GM18520 (cell line): ENCODE measurements around the gene SIGLEC1.

Experiments used
- ATAC-seq: cut with Tn5 transposase; IDR thresholded peaks from one replicate; pipeline ENCODE4 v1.9.1; 2021; ENCODE audit not compliant: unreplicated experiment

SIGLEC1 gene

GRCh38 chr20:3744806-3745685 is 32.6 kb upstream of the SIGLEC1 start:
- ATAC-seq: no peak

DNA sequence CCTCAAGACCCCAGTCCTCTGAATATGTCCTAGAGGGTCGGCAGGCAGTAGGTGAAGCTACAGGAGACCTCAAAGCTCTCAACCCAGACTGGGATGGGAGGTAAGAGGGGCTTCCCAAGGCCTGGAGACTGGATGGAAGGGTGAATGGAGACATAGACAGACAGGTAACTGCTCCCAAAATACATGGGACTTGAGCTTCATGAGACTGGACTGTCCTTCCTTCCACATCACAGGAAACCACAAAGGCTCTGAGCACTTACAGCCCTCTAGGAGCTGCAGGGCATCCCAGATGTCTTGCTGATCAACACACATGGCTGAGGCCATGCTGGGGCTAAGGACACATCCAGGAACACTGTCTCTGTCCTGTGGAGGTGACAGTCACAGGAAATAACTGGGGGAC is 31.6 kb upstream of the SIGLEC1 start:
- ATAC-seq: no peak

DNA sequence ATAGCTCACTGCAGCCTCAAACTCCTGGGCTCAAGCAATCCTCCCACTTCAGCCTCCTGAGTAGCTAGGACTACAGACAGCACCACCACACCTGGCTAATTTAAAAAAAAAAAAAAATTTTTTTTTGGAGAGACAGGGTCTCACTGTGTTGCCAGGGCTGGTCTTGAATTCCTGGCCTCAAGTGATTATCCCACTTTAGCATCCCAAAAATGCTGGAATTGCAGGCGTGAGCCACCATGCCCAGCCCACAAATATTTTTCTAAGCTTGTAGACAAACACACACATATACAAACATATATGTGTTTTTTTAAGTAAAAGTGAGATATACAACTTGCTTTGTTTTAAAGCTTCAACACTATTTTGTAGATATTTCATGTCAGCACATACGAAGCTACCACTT is 30.9 kb upstream of the SIGLEC1 start:
- no peak for ATAC-seq

- ATAC-seq: no peak
These were observed 29.5 kb upstream of the SIGLEC1 start for GRCh38 chr20:3741836-3742458.

- no peak for ATAC-seq
These were observed 28.4 kb upstream of the SIGLEC1 start for GRCh38 chr20:3740615-3741301.

GRCh38 chr20:3739926-3740451 is 27.6 kb upstream of the SIGLEC1 start:
- no peak for ATAC-seq

- no peak for ATAC-seq
These were observed 26.9 kb upstream of the SIGLEC1 start for GRCh38 chr20:3739054-3739925.

DNA sequence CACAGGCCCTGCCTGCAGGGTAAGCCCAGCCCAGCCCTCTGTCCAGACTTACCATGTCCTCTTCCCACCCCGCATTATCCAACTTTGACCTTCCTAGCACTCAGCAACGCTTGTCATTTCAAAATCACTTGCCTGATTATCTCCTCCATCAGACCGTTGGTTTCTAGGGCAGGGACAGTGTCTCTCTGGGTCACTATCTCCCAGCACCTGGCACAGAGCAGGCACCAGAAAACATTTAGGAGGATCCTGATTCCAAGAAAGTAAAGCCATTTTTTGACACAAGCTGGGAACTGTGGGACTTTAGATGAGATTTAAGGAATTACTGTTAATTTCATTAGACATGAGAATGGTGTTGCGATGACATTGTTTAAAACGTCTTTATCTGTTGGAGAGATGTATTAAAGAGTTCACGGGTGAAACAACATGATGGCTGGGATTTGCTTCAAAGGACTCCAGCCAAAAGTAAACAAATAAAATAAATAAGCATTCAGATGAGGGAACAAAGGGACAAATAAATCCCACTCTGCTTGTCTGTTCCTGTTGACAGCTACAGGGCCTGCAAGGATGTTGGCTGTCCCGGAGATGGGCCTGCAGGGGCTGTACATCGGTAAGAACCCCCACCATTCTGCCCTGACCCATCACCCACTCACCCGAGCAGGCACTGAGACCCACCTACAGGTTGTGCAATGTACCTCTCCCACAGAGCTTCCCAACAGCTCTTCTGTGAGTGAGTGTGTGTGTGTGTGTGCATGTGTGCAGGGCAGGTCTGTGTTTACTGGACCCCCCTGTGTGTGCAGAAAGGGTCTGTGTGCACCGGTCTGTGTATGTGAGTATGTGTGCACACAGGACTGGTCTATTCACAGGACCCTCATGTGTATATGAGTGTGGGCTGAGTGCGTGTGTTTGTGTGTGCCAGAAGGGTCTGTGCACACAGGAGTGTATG is 26.0 kb upstream of the SIGLEC1 start:
- ATAC-seq: no peak

GRCh38 chr20:3735768-3736167 is 23.4 kb upstream of the SIGLEC1 start:
- no peak for ATAC-seq

DNA sequence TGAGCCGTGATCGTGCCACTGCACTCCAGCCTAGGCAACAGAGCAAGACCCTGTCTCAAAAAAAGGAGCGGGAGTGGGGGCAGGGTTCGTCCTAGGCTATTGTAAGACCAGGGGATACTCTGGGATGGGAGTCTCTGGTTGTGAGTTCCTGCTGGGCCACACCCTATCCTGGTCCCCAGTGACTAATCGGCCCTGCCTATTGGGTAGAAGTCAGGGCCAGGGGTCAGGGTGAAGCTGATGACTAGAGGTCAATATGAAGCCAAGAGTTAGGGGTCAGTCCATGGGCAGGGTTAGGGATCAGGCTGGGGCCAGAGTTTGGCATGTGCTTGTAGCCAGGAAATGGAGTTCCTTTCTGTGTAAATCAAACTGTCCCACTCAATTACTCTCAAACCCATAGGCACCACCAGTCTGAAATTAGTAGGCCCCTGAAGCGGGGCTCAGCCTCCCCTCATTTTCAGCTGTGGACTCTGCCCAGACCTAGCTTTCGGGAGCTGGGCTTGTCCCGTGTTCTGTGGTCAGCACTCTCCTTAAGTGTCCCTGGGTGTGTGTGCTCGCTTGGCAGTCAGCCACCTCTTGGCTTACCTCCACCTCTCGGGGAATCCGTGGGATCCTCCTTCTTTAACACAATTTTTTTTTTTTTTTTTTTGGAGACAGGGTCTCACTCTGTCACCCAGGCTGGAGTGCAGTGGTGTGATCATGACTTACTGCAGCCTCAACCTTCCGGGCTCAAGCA is 21.9 kb upstream of the SIGLEC1 start:
- ATAC-seq: no peak

DNA sequence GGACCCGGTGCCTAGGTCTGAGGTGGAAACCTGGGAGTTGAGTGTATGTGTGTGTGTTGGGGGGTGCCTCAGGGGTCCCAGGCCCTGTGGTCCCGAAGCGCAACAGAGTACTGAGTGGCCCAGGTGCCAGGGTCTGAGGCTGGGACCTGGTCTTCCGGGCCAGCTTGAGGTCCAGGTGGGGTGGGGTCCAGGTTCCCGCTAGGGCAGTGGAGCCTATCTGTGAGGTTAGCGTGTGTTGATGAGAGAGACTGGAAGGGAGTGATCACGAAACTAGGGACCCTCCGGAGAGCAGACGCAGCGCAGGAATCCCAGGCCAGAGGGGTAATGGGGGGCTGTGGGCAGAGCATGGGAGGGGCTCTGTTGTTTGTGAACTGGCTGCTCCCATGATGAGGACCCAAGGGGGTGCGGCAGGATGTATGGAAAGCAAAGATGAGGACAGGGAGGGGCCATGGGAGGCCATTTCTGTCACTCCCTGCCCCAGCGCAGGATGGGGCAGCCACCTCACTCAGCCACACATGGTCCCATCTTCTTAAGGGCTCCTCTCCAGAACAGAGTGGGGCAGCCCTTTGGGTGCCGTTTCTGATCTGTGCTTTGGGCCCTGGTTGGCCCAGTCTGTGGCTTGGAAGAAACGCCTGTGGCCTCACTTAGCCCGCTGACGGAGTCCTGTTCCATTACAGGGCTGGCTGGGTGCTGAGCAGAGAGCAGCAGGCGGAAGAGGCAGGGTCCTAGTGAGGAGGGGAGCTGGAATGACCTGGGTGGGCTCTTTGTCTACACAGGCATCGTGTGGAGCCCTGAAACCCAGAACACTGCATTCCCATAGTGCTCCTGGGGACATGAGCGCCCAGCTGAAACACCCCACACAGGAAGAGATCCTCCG is 21.0 kb upstream of the SIGLEC1 start:
- no peak for ATAC-seq

- ATAC-seq: no peak
These were observed 20.1 kb upstream of the SIGLEC1 start, which contains the start of gene HSPA12B for GRCh38 chr20:3732327-3733118. TSS of gene HSPA12B (plus strand) at chr20:3732685. CDS start at chr20:3738675, 5,990 bp downstream.

- no peak for ATAC-seq
These were observed 19.5 kb upstream of the SIGLEC1 start for GRCh38 chr20:3731944-3732326.

DNA sequence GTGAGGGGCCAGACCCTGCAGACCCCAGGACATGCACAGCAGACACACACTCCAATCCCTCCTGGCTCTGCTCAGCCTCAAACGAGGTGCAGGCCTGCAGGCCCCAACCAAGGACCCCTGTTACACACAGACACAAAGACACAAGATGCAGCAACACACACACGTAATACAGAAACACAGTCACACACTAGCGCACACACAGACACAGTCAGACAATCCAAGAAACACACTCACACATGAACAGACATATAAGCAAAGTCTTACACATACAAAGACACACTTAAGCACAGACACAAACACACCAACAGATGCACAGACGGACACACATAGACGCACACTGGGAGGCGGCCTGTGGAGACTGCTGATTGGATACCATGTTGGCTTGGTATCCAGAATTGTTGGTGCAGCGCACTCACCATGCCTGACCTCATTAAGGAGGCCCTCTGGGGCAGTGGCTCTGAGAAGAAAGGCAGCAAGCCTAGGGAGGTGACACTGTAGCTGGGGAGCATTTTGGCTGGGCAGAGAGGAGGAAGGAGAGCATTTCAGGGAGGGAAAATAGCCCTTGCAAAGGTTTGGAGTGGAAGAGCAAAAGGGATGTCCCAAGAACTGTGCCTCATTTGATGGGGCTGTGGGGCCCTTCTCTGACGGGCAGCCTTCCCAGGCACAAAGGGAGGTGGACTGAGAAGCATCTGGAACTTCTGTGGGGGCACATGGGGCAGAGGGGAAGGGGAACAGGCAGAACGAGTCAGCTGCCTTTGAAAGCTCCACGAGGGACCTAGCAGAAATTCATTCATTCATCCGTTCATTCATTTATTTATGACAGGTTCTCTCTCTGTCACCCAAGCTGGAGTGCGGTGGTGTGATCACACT is 18.6 kb upstream of the SIGLEC1 start:
- no peak for ATAC-seq

GRCh38 chr20:3729811-3730540 is 17.6 kb upstream of the SIGLEC1 start:
- no peak for ATAC-seq
